GM21515 (cell line): ENCODE data around the gene CCDC146.
"Not testable (repeated sequence)": the region's sequence is repeated elsewhere in the genome, so short reads cannot be mapped to it uniquely, and the experiment has no call there.

ENCODE experiments used
- ATAC-seq: cut with Tn5 transposase; IDR thresholded peaks from one replicate; pipeline ENCODE4 v1.9.1; 2021; ENCODE audit not compliant: unreplicated experiment

CCDC146 gene

GRCh38 chr7:77199013-77199966 is 76.9 kb downstream of the CCDC146 start, which contains the start of gene FGL2:
Gene FGL2, minus strand, starts transcription at chr7:77199819. Its CDS starts 26 bp downstream, at chr7:77199793.
- no peak for ATAC-seq

GRCh38 chr7:77200542-77200941 is 78.1 kb downstream of the CCDC146 start:
- no peak for ATAC-seq

- ATAC-seq = peak; percentile 93
These were observed 80.1 kb downstream of the CCDC146 start for GRCh38 chr7:77202481-77202976.

GRCh38 chr7:77205706-77206105 is 83.3 kb downstream of the CCDC146 start:
- ATAC-seq = no peak

GRCh38 chr7:77208416-77208815 is 86.0 kb downstream of the CCDC146 start:
- no peak for ATAC-seq

GRCh38 chr7:77209479-77210139 is 87.2 kb downstream of the CCDC146 start:
- no peak for ATAC-seq

- ATAC-seq = no peak
These were observed 93.9 kb downstream of the CCDC146 start for GRCh38 chr7:77216181-77216845.

- ATAC-seq = no peak
These were observed 95.2 kb downstream of the CCDC146 start for GRCh38 chr7:77217474-77218185.

- not testable (repeated sequence) for ATAC-seq
These were observed 97.4 kb downstream of the CCDC146 start for GRCh38 chr7:77219701-77220331.

GRCh38 chr7:77222065-77222464 is 99.7 kb downstream of the CCDC146 start:
- ATAC-seq = no peak

- ATAC-seq = no peak
These were observed 100.4 kb downstream of the CCDC146 start for GRCh38 chr7:77222819-77223218.

- no peak for ATAC-seq
These were observed 100.8 kb downstream of the CCDC146 start for GRCh38 chr7:77223261-77223660.

- ATAC-seq = no peak
These were observed 104.0 kb downstream of the CCDC146 start for GRCh38 chr7:77226357-77226839.

GRCh38 chr7:77228795-77229194 is 106.4 kb downstream of the CCDC146 start:
- ATAC-seq = not testable (repeated sequence)

GRCh38 chr7:77232467-77232866 is 110.1 kb downstream of the CCDC146 start:
- ATAC-seq = no peak

- no peak for ATAC-seq
These were observed 112.9 kb downstream of the CCDC146 start for GRCh38 chr7:77235276-77235675.

- no peak for ATAC-seq
These were observed 116.3 kb downstream of the CCDC146 start for GRCh38 chr7:77238703-77239136.

GRCh38 chr7:77239471-77239870 is 117.1 kb downstream of the CCDC146 start:
- ATAC-seq = no peak

GRCh38 chr7:77242068-77242467 is 119.7 kb downstream of the CCDC146 start:
- ATAC-seq = no peak

GRCh38 chr7:77242554-77242953 is 120.1 kb downstream of the CCDC146 start:
- ATAC-seq = no peak
